Upper lobe of right lung (tissue), 1 donor: ENCODE measurements around the gene UFSP1. TPM values are rescaled to one million over a fixed set of nuclear protein-coding genes. Genes with fewer than 3 reads are reported as not detected.

Source experiments
- ATAC-seq: fragments of 200-7000 bp; cut with Tn5 transposase; one replicate; pipeline ENCODE4 v1.9.1; 2020; ENCODE audit warnings: mild to moderate bottlenecking, moderate library complexity
- DNase-seq: peaks from one replicate; pipeline ENCODE4 v3.0.0-alpha.2; 2020
- H3K27ac ChIP-seq: fragments of 200-600 bp; one replicate; pipeline ENCODE4 v1.8.0; 2022
- H3K27me3 ChIP-seq: fragments of 200-600 bp; one replicate; pipeline ENCODE4 v1.8.0; 2022; ENCODE audit warnings: mild to moderate bottlenecking
- H3K36me3 ChIP-seq: fragments of 200-600 bp; one replicate; pipeline ENCODE4 v1.8.0; 2022
- H3K4me1 ChIP-seq: fragments of 200-600 bp; one replicate; pipeline ENCODE4 v1.8.0; 2022
- H3K4me3 ChIP-seq: fragments of 200-600 bp; one replicate; pipeline ENCODE4 v1.8.0; 2022; ENCODE audit warnings: mild to moderate bottlenecking
- H3K9me3 ChIP-seq: fragments of 200-600 bp; one replicate; pipeline ENCODE4 v1.8.0; 2022
- CTCF ChIP-seq: fragments of 200-600 bp; IDR thresholded peaks from one replicate; pipeline ENCODE4 v1.8.0; 2022; ENCODE audit warnings: antibody characterized with exemption
- intact Hi-C: fragments of 100-400 bp; cut with DNase I; formaldehyde crosslinking; loops from one replicate; pipeline ENCODE4 v1.11.0; 2022
- total RNA-seq: library from RNA; stranded (reverse); fragmentation: NEBNext Ultra II Directional; extraction: Animal tissue kit (Norgen Biotek cat#: 25700); gene quantifications from one replicate; pipeline ENCODE4 v1.2.1, GENCODE V29; 2021
- donor health status: DM: no; HTN: yes; CAD: no; lungs with severe emphysema.

The UFSP1 gene
- total RNA-seq, 1 donor from 2014 or later, result 3.1 TPM

- Histone ChIP-seq H3K27ac (no peak overlapping the region), H3K36me3 (no peaks in the 10 kb centered on the region), H3K27me3 (peaks cover 10% of the 10 kb centered on the region), H3K4me3 (no peak overlapping the region), H3K9me3 (peaks cover 3% of the 10 kb centered on the region), H3K4me1 (no peaks in the 10 kb centered on the region)
- intact Hi-C loops, result no loop called here
- DNase-seq (no peak), ATAC-seq (no peak)
- no peak for TF ChIP-seq CTCF
Observed at GRCh38 chr7:100901921-100902332, 12.4 kb upstream of the UFSP1 start.

DNA sequence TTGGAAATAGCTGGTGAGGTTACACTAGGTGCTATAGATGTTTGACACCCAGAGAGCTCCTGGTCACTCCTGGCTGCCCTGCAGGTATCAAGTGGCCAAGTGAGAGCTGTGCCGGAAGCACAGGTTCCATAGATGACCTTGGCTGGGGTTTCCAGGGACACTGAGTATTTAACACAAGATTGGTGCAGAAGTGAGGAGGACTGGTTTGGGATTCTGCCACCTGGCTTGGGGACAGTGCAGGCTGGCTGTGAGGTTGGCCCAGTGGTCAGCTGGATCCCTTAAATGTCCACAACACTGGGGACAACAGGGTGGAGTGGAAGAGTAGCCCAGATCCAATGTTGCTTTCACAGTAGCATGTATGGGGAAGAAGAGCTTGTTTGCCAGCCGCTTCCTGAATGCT, 11.5 kb upstream of the UFSP1 start:
- Histone ChIP-seq H3K4me1 (peaks cover 7% of the 10 kb centered on the region), H3K27me3 (peaks cover 18% of the 10 kb centered on the region), H3K27ac (no peak overlapping the region), H3K4me3 (no peak overlapping the region), H3K36me3 (no peaks in the 10 kb centered on the region), H3K9me3 (no peaks in the 10 kb centered on the region)
- no peak for DNase-seq
- no peak for ATAC-seq
- intact Hi-C loops, result no loop called here
- no peak for TF ChIP-seq CTCF

- intact Hi-C loops, result loop anchor here (5.0 kb wide), 1 partner anchor 158 kb away; no protein-coding TSS in a partner anchor
- peaks cover 28% of the 10 kb centered on the region for H3K27me3 ChIP-seq
- ATAC-seq, result no peak
Observed at GRCh38 chr7:100899432-100899831, 9.9 kb upstream of the UFSP1 start.

GRCh38 chr7:100897772-100898454, 8.4 kb upstream of the UFSP1 start:
- DNase-seq (no peak), ATAC-seq (no peak)
- H3K4me1 ChIP-seq, result peaks cover 20% of the 10 kb centered on the region
- no peaks in the 10 kb centered on the region for H3K9me3 ChIP-seq
- peaks cover 28% of the 10 kb centered on the region for H3K27me3 ChIP-seq
- no peaks in the 10 kb centered on the region for H3K36me3 ChIP-seq
- H3K4me3 ChIP-seq, result no peak overlapping the region
- TF ChIP-seq CTCF, result no peak
- H3K27ac ChIP-seq, result no peak overlapping the region
- intact Hi-C loops, result loop anchor here (5.0 kb wide), 1 partner anchor 159 kb away; no protein-coding TSS in a partner anchor

More at GRCh38 chr7:100899432-100899831, 9.9 kb upstream of the UFSP1 start:
- H3K36me3 ChIP-seq, result no peaks in the 10 kb centered on the region
- TF ChIP-seq CTCF, result no peak
- DNase-seq, result no peak
- H3K4me3 ChIP-seq, result no peak overlapping the region
- no peaks in the 10 kb centered on the region for H3K9me3 ChIP-seq
- no peak overlapping the region for H3K27ac ChIP-seq
- peaks cover 19% of the 10 kb centered on the region for H3K4me1 ChIP-seq

- ATAC-seq, result peak; percentile 61
- H3K27ac ChIP-seq, result no peak overlapping the region
Observed at GRCh38 chr7:100896732-100897608, 7.5 kb upstream of the UFSP1 start.

More at GRCh38 chr7:100896732-100897608, 7.5 kb upstream of the UFSP1 start:
- peak; percentile 79 for DNase-seq
- Histone ChIP-seq H3K36me3 (no peaks in the 10 kb centered on the region), H3K4me3 (peak overlapping the region; percentile 45), H3K27me3 (peaks cover 28% of the 10 kb centered on the region), H3K9me3 (no peaks in the 10 kb centered on the region), H3K4me1 (peaks cover 20% of the 10 kb centered on the region)
- intact Hi-C loops, result loop anchor here (5.0 kb wide), 1 partner anchor 160 kb away; no protein-coding TSS in a partner anchor
- peak; percentile 71 for TF ChIP-seq CTCF
